Neural cell (in vitro differentiated cells): ENCODE results near the gene RETNLB. TPM values are rescaled to one million over a fixed set of nuclear protein-coding genes. Genes with fewer than 3 reads are reported as not detected.

Experiments
- H2AFZ ChIP-seq: fragments of 200-600, 300-800 bp; sonication (generic), shearing (Covaris generic); 2 replicates; pipeline ENCODE4 v1.6.0; 2014; ENCODE audit warnings: low read depth, mild to moderate bottlenecking, antibody characterized with exemption, low read length, moderate library complexity
- H3F3A ChIP-seq: fragments of 200-600 bp; shearing (Covaris generic); 2 replicates; pipeline ENCODE4 v1.6.1; 2016; ENCODE audit warnings: mild to moderate bottlenecking, moderate library complexity, mixed read lengths, antibody characterized with exemption, low read length; ENCODE audit not compliant: insufficient read depth, poor library complexity, severe bottlenecking
- H3K27ac ChIP-seq: fragments of 200-600, 300-800 bp; sonication (generic), shearing (Covaris generic); 2 replicates; pipeline ENCODE4 v1.5.1; 2014; ENCODE audit warnings: mild to moderate bottlenecking, low read length, moderate library complexity
- H3K27me3 ChIP-seq: fragments of 300-800, 200-600 bp; sonication (generic), shearing (Covaris generic); 2 replicates; pipeline ENCODE4 v1.6.0; 2014; ENCODE audit warnings: mild to moderate bottlenecking, low read depth, low read length, moderate library complexity; ENCODE audit not compliant: insufficient read depth
- H3K36me3 ChIP-seq: fragments of 300-800, 200-600 bp; sonication (generic), shearing (Covaris generic); 2 replicates; pipeline ENCODE4 v1.5.1; 2014; ENCODE audit warnings: mild to moderate bottlenecking, antibody characterized with exemption, low read length, moderate library complexity; ENCODE audit not compliant: insufficient read depth
- H3K4me2 ChIP-seq: fragments of 300-800, 200-600 bp; sonication (generic), shearing (Covaris generic); 2 replicates; pipeline ENCODE4 v1.6.0; 2014; ENCODE audit warnings: mild to moderate bottlenecking, low read length
- H3K4me3 ChIP-seq: fragments of 300-800, 200-600 bp; sonication (generic), shearing (Covaris generic); 2 replicates; pipeline ENCODE4 v1.5.1; 2014; ENCODE audit warnings: mild to moderate bottlenecking, low read length, moderate library complexity
- H3K79me2 ChIP-seq: fragments of 200-600 bp; shearing (Covaris generic); replicated peaks from 2 replicates; pipeline ENCODE4 v1.6.0; 2014; ENCODE audit warnings: mild to moderate bottlenecking, low read length, moderate library complexity; ENCODE audit not compliant: insufficient read depth
- H3K9ac ChIP-seq: fragments of 300-800, 200-600 bp; sonication (generic), shearing (Covaris generic); 2 replicates; pipeline ENCODE4 v1.6.1; 2016; ENCODE audit warnings: mild to moderate bottlenecking, low read length, mixed read lengths
- H3K9me2 ChIP-seq: fragments of 200-600 bp; shearing (Covaris generic); 2 replicates; pipeline ENCODE4 v1.6.1; 2016; ENCODE audit warnings: mild to moderate bottlenecking, low read length, mixed read lengths; ENCODE audit not compliant: insufficient read depth
- H3K9me3 ChIP-seq: fragments of 200-600, 300-800 bp; sonication (generic), shearing (Covaris generic); 2 replicates; pipeline ENCODE4 v1.6.1; 2016; ENCODE audit warnings: mild to moderate bottlenecking, mixed run types, low read length, moderate library complexity, mixed read lengths
- H4K20me1 ChIP-seq: fragments of 200-600 bp; shearing (Covaris generic); 2 replicates; pipeline ENCODE4 v1.6.1; 2016; ENCODE audit warnings: mild to moderate bottlenecking, mixed run types; ENCODE audit not compliant: insufficient read depth
- CTCF ChIP-seq: fragments of 450-650 bp; IDR thresholded peaks from 2 replicates; pipeline ENCODE4 v1.5.1; 2014; ENCODE audit warnings: antibody characterized with exemption, mild to moderate bottlenecking, moderate library complexity; ENCODE audit not compliant: poor library complexity, severe bottlenecking
- EP300 ChIP-seq: fragments of 450-650 bp; conservative IDR thresholded peaks from 2 replicates; pipeline ENCODE4 v1.6.1; 2014; ENCODE audit warnings: antibody characterized with exemption, mild to moderate bottlenecking, moderate library complexity; ENCODE audit not compliant: poor library complexity, severe bottlenecking
- EZH2 ChIP-seq: fragments of 200-600, 300-800 bp; shearing (Covaris generic), sonication (generic); IDR thresholded peaks from 2 replicates; pipeline ENCODE4 v1.6.1; 2014; ENCODE audit warnings: antibody characterized with exemption, low read length, borderline replicate concordance, mild to moderate bottlenecking; ENCODE audit not compliant: insufficient read depth, poor library complexity, severe bottlenecking
- MXI1 ChIP-seq: fragments of 450-650 bp; conservative IDR thresholded peaks from 2 replicates; pipeline ENCODE4 v1.6.1; 2014; ENCODE audit warnings: antibody characterized with exemption, mild to moderate bottlenecking; ENCODE audit not compliant: poor library complexity, severe bottlenecking
- POLR2AphosphoS5 ChIP-seq: IDR thresholded peaks from 2 replicates; pipeline ENCODE4 v1.6.1; 2012
- RAD21 ChIP-seq: fragments of 450-650 bp; conservative IDR thresholded peaks from 2 replicates; pipeline ENCODE4 v1.6.1; 2014; ENCODE audit warnings: antibody characterized with exemption, mild to moderate bottlenecking, moderate library complexity
- REST ChIP-seq: IDR thresholded peaks from 2 replicates; pipeline ENCODE4 v1.6.1; 2012; ENCODE audit warnings: borderline replicate concordance
- SMC3 ChIP-seq: fragments of 450-650 bp; conservative IDR thresholded peaks from 2 replicates; pipeline ENCODE4 v1.6.1; 2014; ENCODE audit warnings: antibody characterized with exemption, mild to moderate bottlenecking, moderate library complexity; ENCODE audit not compliant: poor library complexity
- TAF1 ChIP-seq: IDR thresholded peaks from 2 replicates; pipeline ENCODE4 v1.6.1; 2012; ENCODE audit warnings: low read depth
- polyA plus RNA-seq: library from polyadenylated mRNA; depleted of rRNA; stranded (reverse); fragments of >200 nt; gene quantifications from 2 replicates; pipeline ENCODE4 v1.2.3, GENCODE V29; 2014

The RETNLB gene
- polyA plus RNA-seq, 1 donor from 2014 or later: not detected

GRCh38 chr3:108804966-108805365 lies 47.8 kb upstream of the RETNLB start:
- no peak overlapping the region for H3K4me2 ChIP-seq
- no peak for TF ChIP-seq EP300
- TF ChIP-seq REST: no peak
- no peak for TF ChIP-seq TAF1
- TF ChIP-seq RAD21: no peak
- TF ChIP-seq EZH2: no peak
- no peak for TF ChIP-seq SMC3
- no peak for TF ChIP-seq POLR2AphosphoS5
- no peak overlapping the region for H3K27ac ChIP-seq
- H3K9me2 ChIP-seq: no peaks in the 10 kb centered on the region
- H3K9ac ChIP-seq: no peak overlapping the region
- no peak overlapping the region for H3K4me3 ChIP-seq
- H3K36me3 ChIP-seq: no peaks in the 10 kb centered on the region
- no peaks in the 10 kb centered on the region for H3F3A ChIP-seq
- H3K79me2 ChIP-seq: no peaks in the 10 kb centered on the region
- no peak overlapping the region for H2AFZ ChIP-seq
- no peaks in the 10 kb centered on the region for H3K9me3 ChIP-seq
- no peaks in the 10 kb centered on the region for H3K27me3 ChIP-seq
- H4K20me1 ChIP-seq: no peaks in the 10 kb centered on the region

GRCh38 chr3:108804437-108804836 lies 47.2 kb upstream of the RETNLB start:
- Histone ChIP-seq H3K9ac (no peak overlapping the region), H3K9me3 (no peaks in the 10 kb centered on the region), H2AFZ (no peak overlapping the region), H3K4me3 (no peak overlapping the region), H3F3A (no peaks in the 10 kb centered on the region), H3K36me3 (no peaks in the 10 kb centered on the region), H3K4me2 (no peak overlapping the region), H3K9me2 (no peaks in the 10 kb centered on the region), H3K79me2 (no peaks in the 10 kb centered on the region), H3K27me3 (no peaks in the 10 kb centered on the region), H3K27ac (no peak overlapping the region), H4K20me1 (no peaks in the 10 kb centered on the region)
- no peak for TF ChIP-seq REST
- no peak for TF ChIP-seq POLR2AphosphoS5
- no peak for TF ChIP-seq RAD21
- no peak for TF ChIP-seq EP300
- TF ChIP-seq EZH2: no peak
- TF ChIP-seq TAF1: no peak
- TF ChIP-seq SMC3: no peak
- TF ChIP-seq MXI1: no peak
- TF ChIP-seq CTCF: no peak
